ENCODE measurements around the gene UCK2. TPM values are rescaled to one million over a fixed set of nuclear protein-coding genes. Genes with fewer than 3 reads are reported as not detected.

The UCK2 gene
- total RNA-seq, 1 donor from 2014 or later: 92.7 TPM

GRCh38 chr1:165884009-165884689 lies 56.7 kb downstream of the UCK2 start:
- no peaks in the 10 kb centered on the region for H3K27me3 ChIP-seq (ENCODE audit: control insufficient read depth, insufficient read depth, low read length)
- no peak for TF ChIP-seq CTCF (IDR thresholded peaks at IDR 0.05; ENCODE audit: insufficient read depth, low read length, severe bottlenecking)
- no peak for DNase-seq (ENCODE audit: low read depth)
- no peak for FAIRE-seq
- no peaks in the 10 kb centered on the region for H3K36me3 ChIP-seq (ENCODE audit: control insufficient read depth, insufficient read depth, low read length)
- no peak overlapping the region for H3K4me3 ChIP-seq (ENCODE audit: low read depth, low read length)

GRCh38 chr1:165884690-165885304 lies 57.4 kb downstream of the UCK2 start:
- no peak for DNase-seq (ENCODE audit: low read depth)
- no peaks in the 10 kb centered on the region for H3K36me3 ChIP-seq (ENCODE audit: control insufficient read depth, insufficient read depth, low read length)
- H3K27me3 ChIP-seq (ENCODE audit: control insufficient read depth, insufficient read depth, low read length): no peaks in the 10 kb centered on the region
- no peak overlapping the region for H3K4me3 ChIP-seq (ENCODE audit: low read depth, low read length)
- no peak for TF ChIP-seq CTCF (IDR thresholded peaks at IDR 0.05; ENCODE audit: insufficient read depth, low read length, severe bottlenecking)
- no peak for FAIRE-seq

- Histone ChIP-seq H3K4me3 (ENCODE audit: low read depth, low read length) (no peak overlapping the region), H3K36me3 (ENCODE audit: control insufficient read depth, insufficient read depth, low read length) (peaks cover 3% of the 10 kb centered on the region), H3K27me3 (ENCODE audit: control insufficient read depth, insufficient read depth, low read length) (no peaks in the 10 kb centered on the region)
- no peak for DNase-seq (ENCODE audit: low read depth)
- TF ChIP-seq CTCF (IDR thresholded peaks at IDR 0.05; ENCODE audit: insufficient read depth, low read length, severe bottlenecking): no peak
- no peak for FAIRE-seq
Measured at GRCh38 chr1:165885305-165885694, 57.9 kb downstream of the UCK2 start.

GRCh38 chr1:165886193-165886592 lies 58.8 kb downstream of the UCK2 start:
- no peak for FAIRE-seq
- H3K4me3 ChIP-seq (ENCODE audit: low read depth, low read length): no peak overlapping the region
- peaks cover 5% of the 10 kb centered on the region for H3K36me3 ChIP-seq (ENCODE audit: control insufficient read depth, insufficient read depth, low read length)
- H3K27me3 ChIP-seq (ENCODE audit: control insufficient read depth, insufficient read depth, low read length): no peaks in the 10 kb centered on the region
- DNase-seq (ENCODE audit: low read depth): no peak
- no peak for TF ChIP-seq CTCF (IDR thresholded peaks at IDR 0.05; ENCODE audit: insufficient read depth, low read length, severe bottlenecking)

GRCh38 chr1:165886983-165887382 lies 59.6 kb downstream of the UCK2 start:
- peak; percentile 15 for DNase-seq (ENCODE audit: low read depth)
- FAIRE-seq: no peak

More at GRCh38 chr1:165886983-165887382, 59.6 kb downstream of the UCK2 start:
- H3K27me3 ChIP-seq (ENCODE audit: control insufficient read depth, insufficient read depth, low read length): no peaks in the 10 kb centered on the region
- H3K36me3 ChIP-seq (ENCODE audit: control insufficient read depth, insufficient read depth, low read length): peaks cover 11% of the 10 kb centered on the region
- TF ChIP-seq CTCF (IDR thresholded peaks at IDR 0.05; ENCODE audit: insufficient read depth, low read length, severe bottlenecking): no peak
- no peak overlapping the region for H3K4me3 ChIP-seq (ENCODE audit: low read depth, low read length)
